Germinal center (tissue), 1 donor: ENCODE results near the gene PIK3CA.
"Not testable (repeated sequence)": the region's sequence is repeated elsewhere in the genome, so short reads cannot be mapped to it uniquely, and the experiment has no call there.

Experiments used
- DNase-seq: peaks from one replicate; pipeline ENCODE4 v3.0.0; 2012; ENCODE audit warnings: mixed read lengths, low spot score

Gene PIK3CA

DNA sequence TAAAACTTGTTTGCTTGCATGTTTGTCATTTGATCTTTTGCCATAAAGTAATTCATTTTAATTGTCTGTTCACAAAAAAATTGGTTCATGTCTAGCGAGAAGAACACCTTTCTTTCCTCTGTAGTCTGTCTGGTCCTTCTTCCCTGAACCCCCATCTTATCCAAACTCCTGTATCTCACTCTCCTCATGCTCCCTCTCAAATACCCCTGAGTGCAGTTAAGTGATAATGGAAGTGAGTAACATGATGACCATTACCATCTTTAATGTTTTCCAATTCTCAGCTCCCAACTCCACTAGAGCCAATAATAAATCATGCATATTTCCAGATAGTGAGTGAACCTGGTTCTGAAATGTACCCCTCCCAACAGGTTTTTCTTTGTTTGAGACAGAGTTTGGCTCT lies 116.9 kb downstream of the PIK3CA start:
- no peak for DNase-seq

DNA sequence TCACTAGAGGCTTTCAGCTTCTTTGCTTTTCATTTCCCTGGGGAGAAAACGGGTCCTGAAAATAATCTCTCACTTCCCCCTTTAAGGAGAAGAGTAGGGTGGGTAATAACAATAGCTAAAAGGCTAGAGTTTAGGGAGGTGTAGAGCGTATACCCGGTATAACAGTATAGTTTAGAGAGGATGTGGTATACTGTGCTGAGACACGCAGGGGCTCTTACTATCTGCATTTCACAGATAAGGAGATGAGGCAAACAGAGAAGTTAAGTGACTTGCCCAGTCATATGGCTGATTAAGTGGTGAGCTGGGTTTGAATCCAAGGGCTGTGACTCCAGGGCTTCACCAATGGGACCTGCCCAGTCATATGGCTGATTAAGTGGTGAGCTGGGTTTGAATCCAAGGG lies 117.7 kb downstream of the PIK3CA start:
- DNase-seq: peak; percentile 63

DNA sequence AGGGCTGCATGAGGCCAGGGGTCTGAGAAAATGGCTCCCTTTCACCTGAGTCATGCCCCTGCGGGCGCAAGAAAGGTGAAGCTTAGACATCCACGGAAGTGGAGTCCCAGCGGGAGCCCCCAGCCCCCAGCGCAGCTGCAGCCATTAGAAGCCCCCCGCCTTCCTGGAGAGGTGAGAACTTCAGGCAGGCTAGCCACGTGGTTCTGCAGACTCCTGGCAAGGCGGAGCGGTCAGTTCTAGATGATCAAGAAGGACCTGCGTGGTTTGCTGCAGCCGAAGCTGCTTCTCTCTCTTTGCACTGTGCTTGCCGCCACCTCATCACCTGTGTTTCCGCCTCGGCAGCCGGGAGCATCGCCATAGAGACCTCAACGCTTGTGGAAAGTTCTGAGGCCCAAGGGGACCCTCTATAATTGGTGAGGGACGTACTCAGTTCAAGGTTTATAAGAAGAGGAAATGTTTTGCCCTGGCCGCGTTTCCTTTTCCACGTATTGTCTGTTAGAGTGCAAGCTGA lies 118.6 kb downstream of the PIK3CA start:
- peak; percentile 53 for DNase-seq

DNA sequence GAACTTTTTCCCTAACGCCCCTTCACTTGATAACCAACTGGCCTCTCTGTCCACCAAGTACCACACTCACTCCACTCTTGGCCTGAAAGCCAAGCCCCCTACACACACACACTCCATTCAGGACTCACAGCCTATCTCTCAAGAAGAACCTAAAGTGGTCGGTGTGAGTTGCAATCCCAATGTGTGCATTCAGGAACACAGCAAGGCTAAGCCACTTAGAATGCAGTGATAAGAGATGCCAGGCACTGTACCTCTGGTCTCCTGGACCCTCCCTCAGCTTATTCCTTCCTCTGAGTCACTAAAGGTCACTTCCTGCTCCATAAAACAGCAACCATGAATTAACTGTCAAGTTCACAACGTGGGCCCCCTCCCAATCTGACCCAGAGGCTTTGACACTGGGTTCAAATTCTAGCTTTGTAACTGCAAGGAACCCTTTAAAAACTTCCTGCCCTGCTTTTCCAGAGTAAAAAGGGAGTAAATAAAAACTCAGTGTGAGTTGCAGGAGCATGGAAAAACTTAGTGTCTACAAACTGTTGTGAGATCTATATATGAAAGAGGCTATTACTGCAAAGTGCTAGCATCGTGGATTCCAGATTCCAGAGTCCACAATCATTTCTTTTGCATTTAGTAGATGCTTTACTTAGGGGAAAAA lies 120.4 kb downstream of the PIK3CA start:
- DNase-seq: no peak

DNA sequence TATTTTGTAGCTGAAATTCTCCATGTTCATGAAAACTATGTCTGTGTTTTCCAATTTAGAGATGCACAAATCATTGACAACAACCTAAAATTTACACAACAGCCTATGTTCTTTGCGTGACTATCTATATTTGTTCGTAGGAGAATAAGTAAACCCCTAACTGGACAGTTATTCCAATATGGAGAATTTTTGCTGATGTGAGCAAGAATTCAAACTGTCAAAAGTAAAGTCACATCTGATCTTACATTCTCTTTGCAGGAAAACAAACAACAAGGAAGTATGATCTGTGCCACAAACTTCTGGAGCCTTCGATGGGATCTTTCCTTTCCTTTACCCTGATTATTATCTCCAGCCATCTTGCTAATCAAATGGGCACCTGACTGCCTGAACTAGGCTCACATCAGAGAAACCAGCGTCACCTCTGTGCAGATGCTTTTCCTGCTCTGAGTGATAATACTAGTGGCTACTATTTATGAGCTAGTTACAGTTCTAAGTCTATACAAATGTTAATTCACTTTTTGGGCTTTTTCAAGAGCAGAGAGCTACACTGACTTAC lies 121.1 kb downstream of the PIK3CA start:
- no peak for DNase-seq

- DNase-seq: no peak
These were observed 124.2 kb downstream of the PIK3CA start for GRCh38 chr3:179272385-179272784.

- DNase-seq: not testable (repeated sequence)
These were observed 126.3 kb downstream of the PIK3CA start for GRCh38 chr3:179274434-179274833.

- no peak for DNase-seq
These were observed 127.8 kb downstream of the PIK3CA start for GRCh38 chr3:179276001-179276400.

DNA sequence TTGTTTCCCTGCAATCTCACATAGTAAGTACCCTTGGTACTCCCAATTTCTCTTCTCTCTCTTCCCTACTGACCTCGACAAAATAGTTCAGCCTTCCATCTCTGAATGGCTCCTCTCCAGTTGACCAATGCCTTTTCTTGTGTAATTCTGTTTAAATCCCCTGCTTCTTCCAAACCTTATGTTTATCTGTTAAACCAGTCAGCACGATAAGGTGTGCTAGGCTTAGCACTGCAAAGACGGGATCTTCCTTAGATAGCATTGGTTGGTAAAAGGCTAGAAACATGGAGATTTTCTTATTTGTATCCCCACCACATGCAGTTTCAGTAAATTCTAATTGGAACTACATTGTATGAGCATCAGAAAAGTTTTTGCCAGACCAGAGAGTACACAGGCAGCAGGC lies 128.6 kb downstream of the PIK3CA start:
- DNase-seq: no peak

DNA sequence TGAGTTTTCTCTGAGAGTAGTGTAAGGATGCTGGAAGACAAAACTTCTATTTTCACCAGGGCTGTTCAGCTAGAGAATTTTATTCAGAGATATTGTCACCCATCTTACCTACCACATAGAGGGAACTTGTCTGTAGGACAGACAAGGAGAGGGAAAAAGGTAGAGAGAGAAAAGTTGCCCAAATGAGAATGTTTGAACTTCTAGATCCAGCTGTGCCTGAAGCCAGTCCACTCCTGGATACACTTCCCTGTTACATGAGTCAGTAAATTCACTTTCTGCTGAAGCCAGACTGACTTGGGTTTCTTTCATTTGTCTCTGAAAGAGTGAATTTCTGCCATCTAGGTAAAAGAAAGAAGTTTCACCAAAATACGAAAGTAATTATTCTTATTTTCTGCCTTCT lies 130.0 kb downstream of the PIK3CA start:
- DNase-seq: no peak

- no peak for DNase-seq
These were observed 131.0 kb downstream of the PIK3CA start for GRCh38 chr3:179278932-179279693.

DNA sequence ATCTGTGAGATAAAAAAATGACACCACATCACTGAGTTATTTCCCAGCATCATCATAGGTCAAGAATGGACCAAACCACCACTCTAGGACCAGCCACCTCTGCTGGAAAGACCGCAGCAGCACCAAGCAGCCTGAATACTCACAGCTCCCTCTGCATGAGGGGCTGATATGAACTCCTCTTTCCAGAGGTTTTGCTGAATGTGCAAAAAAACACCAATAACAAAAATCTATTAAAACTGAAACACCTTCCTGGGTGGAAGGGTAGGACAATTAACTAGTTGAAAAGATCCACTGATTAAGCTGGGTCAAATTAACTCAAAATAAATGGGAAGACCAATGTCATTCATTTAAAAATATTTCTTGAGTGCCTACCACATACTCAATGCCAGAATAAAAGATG lies 131.7 kb downstream of the PIK3CA start:
- no peak for DNase-seq

DNA sequence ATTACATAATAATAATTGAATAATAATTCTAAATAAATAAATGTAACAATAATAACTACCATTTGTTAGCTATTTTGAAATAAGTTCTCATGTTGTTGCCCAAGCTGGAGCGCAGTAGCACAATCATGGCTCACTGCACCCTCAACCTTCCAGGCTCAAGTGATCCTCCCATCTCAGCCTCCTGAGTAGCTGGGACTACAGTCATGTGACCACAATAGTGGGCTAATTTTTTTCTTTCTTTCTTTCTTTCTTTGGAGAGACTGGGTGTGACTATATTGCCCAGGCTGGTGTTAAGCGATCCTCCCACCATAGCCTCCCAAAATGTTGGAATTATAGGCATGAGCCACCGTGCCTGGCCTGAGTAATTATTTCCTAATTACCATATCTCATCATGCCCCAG lies 133.7 kb downstream of the PIK3CA start:
- DNase-seq: no peak

- no peak for DNase-seq
These were observed 138.2 kb downstream of the PIK3CA start for GRCh38 chr3:179286331-179286730.

DNA sequence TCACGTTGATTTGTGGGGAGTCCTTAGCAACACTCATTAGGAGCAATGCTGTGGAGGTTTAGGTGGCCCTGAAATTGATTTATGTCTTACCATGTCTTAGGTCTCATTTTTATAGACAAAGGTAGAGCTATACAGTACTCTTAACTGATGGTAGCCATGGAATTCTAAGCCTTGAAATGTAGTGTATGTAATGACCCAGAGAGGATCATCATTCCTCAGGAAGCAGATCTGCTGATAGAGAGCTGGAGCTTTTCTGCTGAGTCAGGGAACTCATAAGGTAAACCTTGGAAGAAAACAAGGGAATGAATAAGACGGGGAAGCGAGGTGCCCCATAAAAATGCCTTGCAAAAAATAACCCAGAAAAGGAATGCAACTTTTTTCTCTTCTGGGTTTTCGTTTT lies 140.7 kb downstream of the PIK3CA start:
- no peak for DNase-seq

- DNase-seq: no peak
These were observed 141.1 kb downstream of the PIK3CA start for GRCh38 chr3:179289295-179289694.
